Liver (tissue), 9 donors: ENCODE results near the gene TCERG1L. TPM values are rescaled to one million over a fixed set of nuclear protein-coding genes. Genes with fewer than 3 reads are reported as not detected.

Experiments used
- DNase-seq: peaks from one replicate; pipeline ENCODE4 v3.0.0-alpha.2; 2017; ENCODE audit warnings: low spot score
- H3K27ac ChIP-seq, 2 donors: one replicate each; pipeline ENCODE4 v1.7.0; 2013; ENCODE audit warnings: inconsistent platforms in 2 of 2, low read length in 2 of 2, control low read depth in 1 of 2, low read depth in 1 of 2, mild to moderate bottlenecking in 1 of 2
- H3K27me3 ChIP-seq, 4 donors: one replicate each; pipeline versions ENCODE4 v1.6.1 to v1.7.0; 2013; ENCODE audit warnings: low read length in 3 of 4, inconsistent platforms in 1 of 4, mild to moderate bottlenecking in 1 of 4, moderate library complexity in 1 of 4; ENCODE audit not compliant: control insufficient read depth in 4 of 4, insufficient read depth in 4 of 4
- H3K36me3 ChIP-seq, 4 donors: one replicate each; pipeline versions ENCODE4 v1.6.1 to v1.7.0; 2013; ENCODE audit warnings: low read length in 3 of 4, mild to moderate bottlenecking in 3 of 4, low read depth in 1 of 4, moderate library complexity in 1 of 4; ENCODE audit not compliant: control insufficient read depth in 4 of 4, insufficient read depth in 3 of 4
- H3K4me1 ChIP-seq, 4 donors: one replicate each; pipeline versions ENCODE4 v1.6.1 to v1.7.0; 2013; ENCODE audit warnings: low read length in 3 of 4, mild to moderate bottlenecking in 3 of 4, moderate library complexity in 1 of 4; ENCODE audit not compliant: control insufficient read depth in 4 of 4, insufficient read depth in 4 of 4
- H3K4me3 ChIP-seq, 3 donors: one replicate each; pipeline versions ENCODE4 v1.6.1 to v1.7.0; 2013; ENCODE audit warnings: low read length in 3 of 3, control low read depth in 1 of 3, low read depth in 1 of 3, mild to moderate bottlenecking in 1 of 3
- H3K9ac ChIP-seq, 2 donors: one replicate each; pipeline ENCODE4 v1.7.0; 2013; ENCODE audit warnings: low read length in 2 of 2, mild to moderate bottlenecking in 2 of 2, moderate library complexity in 2 of 2, control low read depth in 1 of 2, low read depth in 1 of 2
- H3K9me3 ChIP-seq, 4 donors: one replicate each; pipeline versions ENCODE4 v1.6.1 to v1.7.0; 2013; ENCODE audit warnings: low read length in 3 of 4; ENCODE audit not compliant: control insufficient read depth in 4 of 4
- ATF3 ChIP-seq: IDR thresholded peaks from 2 replicates; pipeline ENCODE4 v1.6.1; 2016; ENCODE audit warnings: antibody characterized with exemption
- EGR1 ChIP-seq, 2 donors: IDR thresholded peaks; 2 replicates each; pipeline ENCODE4 v1.6.1; 2016 to 2018; ENCODE audit warnings: antibody characterized with exemption in 2 of 2, low read depth in 2 of 2
- FOXA1 ChIP-seq: IDR thresholded peaks from 2 replicates; pipeline ENCODE4 v1.6.1; 2016; ENCODE audit warnings: antibody characterized with exemption
- FOXA2 ChIP-seq: IDR thresholded peaks from 2 replicates; pipeline ENCODE4 v1.6.1; 2016; ENCODE audit warnings: antibody characterized with exemption
- HNF4G ChIP-seq: IDR thresholded peaks from 2 replicates; pipeline ENCODE4 v1.6.1; 2016; ENCODE audit warnings: antibody characterized with exemption
- JUND ChIP-seq, 2 donors: IDR thresholded peaks; 2 replicates each; pipeline ENCODE4 v1.6.1; 2016; ENCODE audit warnings: antibody characterized with exemption in 2 of 2
- MAX ChIP-seq: IDR thresholded peaks from 2 replicates; pipeline ENCODE4 v1.6.1; 2016; ENCODE audit warnings: antibody characterized with exemption
- RAD21 ChIP-seq, 2 donors: IDR thresholded peaks; 2 replicates each; pipeline ENCODE4 v1.6.1; 2016; ENCODE audit warnings: antibody characterized with exemption in 2 of 2, mild to moderate bottlenecking in 2 of 2
- RXRA ChIP-seq, 2 donors: IDR thresholded peaks; 2 replicates each; pipeline ENCODE4 v1.6.1; 2017 to 2018; ENCODE audit warnings: antibody characterized with exemption in 2 of 2, mild to moderate bottlenecking in 1 of 2
- SP1 ChIP-seq: IDR thresholded peaks from 2 replicates; pipeline ENCODE4 v1.6.1; 2018; ENCODE audit warnings: antibody characterized with exemption, mild to moderate bottlenecking
- TAF1 ChIP-seq: conservative IDR thresholded peaks from 2 replicates; pipeline ENCODE4 v1.6.1; 2016; ENCODE audit warnings: antibody characterized with exemption, mild to moderate bottlenecking
- ZBTB33 ChIP-seq: IDR thresholded peaks from 2 replicates; pipeline ENCODE4 v1.6.1; 2016; ENCODE audit warnings: antibody characterized with exemption
- WGBS: extraction: QIAGEN DNeasy Blood & Tissue Kit; methylation state at CpG from one replicate; pipeline ENCODE4 v1.1.7; 2013; 5-methylcytosine and 5-hydroxymethylcytosine counted together
- polyA plus RNA-seq, 2 donors: library from polyadenylated mRNA; stranded (reverse) in 1 of 2; unstranded in 1 of 2; fragments of 200-250 nt in 1 of 2; fragments of >200 nt in 1 of 2; fragmentation: Nextera tagmentation in 1 of 2; extraction: Ambion mirVana in 1 of 2; gene quantifications; one replicate each; pipeline versions ENCODE4 v1.2.1 to v1.2.3, GENCODE V29; 2013 to 2015
- total RNA-seq, 2 donors: library from RNA; depleted of rRNA; stranded (reverse); fragments of >200 nt; gene quantifications; one replicate each; pipeline ENCODE4 v1.2.3, GENCODE V29; 2014
- donor health status: healthy.
- donor health status: healthy.
- donor health status: healthy.
- donor health status: healthy.
- donor health status: healthy.

The TCERG1L gene
- total and polyA plus RNA-seq, 4 donors, result not detected

- 58% methylated on average over 16 of the region's 16 CpGs for WGBS
- Histone ChIP-seq H3K4me3 (no peak overlapping the region), H3K4me1 (no peaks in the 10 kb centered on the region), H3K36me3 (no peaks in the 10 kb centered on the region), H3K9ac (no peak overlapping the region), H3K27ac (no peak overlapping the region), H3K27me3 (peaks cover 0 to 5% (median 3%) of the 10 kb centered on the region in 4 donors), H3K9me3 (no peaks in the 10 kb centered on the region)
- TF ChIP-seq SP1, result no peak
- no peak for TF ChIP-seq RAD21 (IDR thresholded peaks at IDR 0.05)
- no peak for TF ChIP-seq RXRA (IDR thresholded peaks at IDR 0.05)
- no peak for TF ChIP-seq JUND (IDR thresholded peaks at IDR 0.05)
- TF ChIP-seq MAX, result no peak
- TF ChIP-seq ATF3, result no peak
- no peak for TF ChIP-seq TAF1
- no peak for DNase-seq
Measured at GRCh38 chr10:131270461-131271190, 40.9 kb downstream of the TCERG1L start.

- 42% methylated on average over 17 of the region's 17 CpGs for WGBS
- H3K9ac ChIP-seq, result no peak overlapping the region
- TF ChIP-seq TAF1 (no peak), FOXA2 (no peak), HNF4G (no peak), MAX (no peak), RXRA (IDR thresholded peaks at IDR 0.05) (no peak)
- no peaks in the 10 kb centered on the region for H3K4me1 ChIP-seq
- H3K27ac ChIP-seq, result no peak overlapping the region
- no peak overlapping the region for H3K4me3 ChIP-seq
- H3K27me3 ChIP-seq, result peaks cover 0 to 5% (median 2%) of the 10 kb centered on the region in 4 donors
- no peaks in the 10 kb centered on the region for H3K9me3 ChIP-seq
- DNase-seq, result no peak
- H3K36me3 ChIP-seq, result no peaks in the 10 kb centered on the region
Measured at GRCh38 chr10:131269776-131270460, 41.6 kb downstream of the TCERG1L start.

- Histone ChIP-seq H3K9ac (no peak overlapping the region), H3K36me3 (no peaks in the 10 kb centered on the region), H3K9me3 (no peaks in the 10 kb centered on the region), H3K27me3 (peaks cover 0 to 4% (median 1%) of the 10 kb centered on the region in 4 donors), H3K4me1 (no peaks in the 10 kb centered on the region), H3K27ac (no peak overlapping the region), H3K4me3 (no peak overlapping the region)
- 81% methylated on average over 6 of the region's 6 CpGs for WGBS
- DNase-seq, result no peak
- TF ChIP-seq TAF1 (no peak), ATF3 (no peak), JUND (IDR thresholded peaks at IDR 0.05) (no peak), EGR1 (IDR thresholded peaks at IDR 0.05; ENCODE audit: low read depth in 2 of 2) (no peak), ZBTB33 (no peak), RXRA (IDR thresholded peaks at IDR 0.05) (no peak), FOXA1 (no peak), HNF4G (no peak), SP1 (no peak), MAX (no peak), RAD21 (IDR thresholded peaks at IDR 0.05) (no peak)
Measured at GRCh38 chr10:131267814-131268095, 43.8 kb downstream of the TCERG1L start.
